SU-DHL-6 (cell line): ENCODE results near the gene HTR3B.

Experiments
- CTCF ChIP-seq: fragments of 200-600 bp; sonication (generic); IDR thresholded peaks from one replicate; pipeline ENCODE4 v1.5.1; 2017; ENCODE audit warnings: antibody characterized with exemption, mild to moderate bottlenecking, low read length, moderate library complexity; ENCODE audit not compliant: insufficient read depth, poor library complexity, severe bottlenecking
- EZH2phosphoT487 ChIP-seq: fragments of 200-600 bp; sonication (generic), shearing (Covaris generic); conservative IDR thresholded peaks from 2 replicates; pipeline ENCODE4 v1.6.1; 2018; ENCODE audit warnings: mild to moderate bottlenecking, antibody characterized with exemption, low read length, moderate library complexity, mixed read lengths

DNA sequence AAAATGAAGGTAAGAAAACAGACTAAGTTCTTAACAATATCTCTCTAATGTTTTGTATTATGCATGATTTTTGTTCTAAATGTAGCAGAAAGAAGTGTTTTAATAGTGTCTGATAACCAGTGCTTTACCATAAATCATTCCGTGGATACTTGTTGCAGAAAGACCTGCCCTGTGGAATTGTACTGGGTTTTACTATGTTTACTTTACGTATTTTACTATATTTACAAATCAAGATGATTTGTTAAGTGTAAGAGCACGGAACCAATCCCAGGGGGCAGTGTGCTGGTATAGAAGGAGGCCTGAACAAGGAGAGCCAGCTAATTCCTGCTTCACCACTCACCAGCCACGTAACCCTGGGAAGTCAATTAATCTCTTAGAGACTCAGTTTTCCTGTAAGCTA lies 1.4 kb downstream of the HTR3B start:
- no peak for TF ChIP-seq CTCF
- no peak for TF ChIP-seq EZH2phosphoT487
